HG03066 (cell line): ENCODE results near the gene FUT1.
"Not testable (repeated sequence)": the region's sequence is repeated elsewhere in the genome, so short reads cannot be mapped to it uniquely, and the experiment has no call there.

Experiments
- ATAC-seq: cut with Tn5 transposase; IDR thresholded peaks from one replicate; pipeline ENCODE4 v1.9.1; 2021; ENCODE audit warnings: low read depth; ENCODE audit not compliant: unreplicated experiment

The FUT1 gene

GRCh38 chr19:48768994-48769713 is 16.7 kb upstream of the FUT1 start:
- ATAC-seq, result no peak

GRCh38 chr19:48768171-48768753 is 15.8 kb upstream of the FUT1 start:
- ATAC-seq, result not testable (repeated sequence)

- not testable (repeated sequence) for ATAC-seq
Measured at GRCh38 chr19:48765816-48766215, 13.4 kb upstream of the FUT1 start.

- no peak for ATAC-seq
Measured at GRCh38 chr19:48760504-48761205, 8.2 kb upstream of the FUT1 start.

- no peak for ATAC-seq
Measured at GRCh38 chr19:48757741-48758144, 5.3 kb upstream of the FUT1 start.

GRCh38 chr19:48757089-48757675 is 4.7 kb upstream of the FUT1 start:
- no peak for ATAC-seq

GRCh38 chr19:48756686-48757085 is 4.2 kb upstream of the FUT1 start:
- ATAC-seq, result no peak

GRCh38 chr19:48756212-48756611 is 3.8 kb upstream of the FUT1 start:
- ATAC-seq, result no peak

GRCh38 chr19:48755787-48756186 is 3.3 kb upstream of the FUT1 start:
- ATAC-seq, result no peak

GRCh38 chr19:48755084-48755641 is 2.7 kb upstream of the FUT1 start, which contains the start of gene FGF21:
Gene FGF21 (plus strand): TSS chr19:48755524. CDS start chr19:48756237, 713 bp downstream.
- ATAC-seq, result no peak

GRCh38 chr19:48751845-48752495 is 471 bp downstream of the FUT1 start:
- ATAC-seq, result no peak

- ATAC-seq, result no peak
Measured at GRCh38 chr19:48750771-48751504, 1.5 kb downstream of the FUT1 start.

GRCh38 chr19:48750351-48750750 is 2.1 kb downstream of the FUT1 start:
- no peak for ATAC-seq

- ATAC-seq, result no peak
Measured at GRCh38 chr19:48749571-48750198, 2.8 kb downstream of the FUT1 start.

GRCh38 chr19:48746738-48747575 is 5.5 kb downstream of the FUT1 start, which contains the start of gene IZUMO1:
Gene IZUMO1 (minus strand): TSS chr19:48746909. CDS start chr19:48745859, 1,050 bp downstream.
- ATAC-seq, result no peak

GRCh38 chr19:48746110-48746509 is 6.3 kb downstream of the FUT1 start:
- no peak for ATAC-seq

GRCh38 chr19:48745208-48745995 is 7.0 kb downstream of the FUT1 start:
- ATAC-seq, result no peak

- no peak for ATAC-seq
Measured at GRCh38 chr19:48742096-48742495, 10.3 kb downstream of the FUT1 start.
